GM23338 (cell line): ENCODE results near the gene SBF2. TPM values are rescaled to one million over a fixed set of nuclear protein-coding genes. Genes with fewer than 3 reads are reported as not detected.

ENCODE experiments used
- ATAC-seq: fragments of 200-7000 bp; cut with Tn5 transposase; 3 replicates; pipeline ENCODE4 v1.9.1; 2020
- DNase-seq: peaks from one replicate; pipeline ENCODE4 v3.0.0-alpha.2; 2015; ENCODE audit warnings: low spot score
- H2AFZ ChIP-seq: fragments of 200-600 bp; sonication (generic); 2 replicates; pipeline ENCODE4 v1.8.0; 2016; ENCODE audit warnings: antibody characterized with exemption, mild to moderate bottlenecking, moderate library complexity
- H3F3A ChIP-seq: fragments of 200-600 bp; sonication (generic); replicated peaks from 2 replicates; pipeline ENCODE4 v1.8.0; 2017; ENCODE audit warnings: antibody characterized with exemption, mixed run types, low read depth
- H3K27ac ChIP-seq: fragments of 200-600 bp; sonication (generic); 2 replicates; pipeline ENCODE4 v1.6.1; 2016; ENCODE audit warnings: low read depth
- H3K27me3 ChIP-seq: fragments of 200-600 bp; sonication (generic); 2 replicates; pipeline ENCODE4 v1.8.0; 2016; ENCODE audit warnings: mild to moderate bottlenecking, mixed run types, moderate library complexity; ENCODE audit not compliant: insufficient read depth
- H3K36me3 ChIP-seq: fragments of 200-600 bp; sonication (generic); 2 replicates; pipeline ENCODE4 v1.8.0; 2016; ENCODE audit warnings: mild to moderate bottlenecking; ENCODE audit not compliant: insufficient read depth
- H3K4me1 ChIP-seq: fragments of 200-600 bp; sonication (generic); 2 replicates; pipeline ENCODE4 v1.8.0; 2016; ENCODE audit warnings: mild to moderate bottlenecking, moderate library complexity; ENCODE audit not compliant: insufficient read depth
- H3K4me2 ChIP-seq: fragments of 200-600 bp; sonication (generic); 2 replicates; pipeline ENCODE4 v1.7.1; 2017; ENCODE audit warnings: mixed run types
- H3K4me3 ChIP-seq: fragments of 200-600 bp; sonication (generic); 2 replicates; pipeline ENCODE4 v1.6.1; 2016; ENCODE audit warnings: mixed run types
- H3K79me2 ChIP-seq: fragments of 200-600 bp; sonication (generic); replicated peaks from 2 replicates; pipeline ENCODE4 v1.8.0; 2017; ENCODE audit warnings: mild to moderate bottlenecking; ENCODE audit not compliant: insufficient read depth
- H3K9me2 ChIP-seq: fragments of 200-600 bp; sonication (generic); 2 replicates; pipeline ENCODE4 v1.8.0; 2017; ENCODE audit not compliant: insufficient read depth
- H4K20me1 ChIP-seq: fragments of 200-600 bp; sonication (generic); replicated peaks from 2 replicates; pipeline ENCODE4 v1.8.0; 2017; ENCODE audit warnings: mild to moderate bottlenecking; ENCODE audit not compliant: insufficient read depth
- H3K27ac Mint-ChIP-seq: 2 replicates; pipeline ENCODE4 v1.8.0; 2020; ENCODE audit warnings: inconsistent platforms, mild to moderate bottlenecking, moderate library complexity, mixed read lengths
- H3K27me3 Mint-ChIP-seq: 3 replicates; pipeline ENCODE4 v1.8.0; 2022; ENCODE audit warnings: low read depth, mild to moderate bottlenecking, moderate library complexity, mixed read lengths, inconsistent platforms; ENCODE audit not compliant: insufficient read depth, poor library complexity
- H3K36me3 Mint-ChIP-seq: 3 replicates; pipeline ENCODE4 v1.8.0; 2021; ENCODE audit warnings: low read depth, mild to moderate bottlenecking, inconsistent platforms, moderate library complexity, mixed read lengths
- H3K4me1 Mint-ChIP-seq: 3 replicates; pipeline ENCODE4 v1.8.0; 2020; ENCODE audit warnings: mild to moderate bottlenecking, inconsistent platforms, mixed read lengths
- H3K4me3 Mint-ChIP-seq: 3 replicates; pipeline ENCODE4 v1.8.0; 2021; ENCODE audit warnings: moderate library complexity, mild to moderate bottlenecking, inconsistent platforms, mixed read lengths
- H3K9me3 Mint-ChIP-seq: 3 replicates; pipeline ENCODE4 v1.8.0; 2020; ENCODE audit warnings: moderate library complexity, mild to moderate bottlenecking, inconsistent platforms, mixed read lengths
- CREB1 ChIP-seq: fragments of 250-450 bp; sonication (Bioruptor Pico); IDR thresholded peaks from 2 replicates; pipeline ENCODE4 v1.5.0; 2020; ENCODE audit warnings: low read depth, mild to moderate bottlenecking, moderate library complexity
- EZH2 ChIP-seq: fragments of 200-600 bp; sonication (generic); IDR thresholded peaks from one replicate; pipeline ENCODE4 v1.8.0; 2017; ENCODE audit warnings: antibody characterized with exemption, mild to moderate bottlenecking, low read depth; ENCODE audit not compliant: unreplicated experiment
- EZH2phosphoT487 ChIP-seq: fragments of 200-600 bp; sonication (generic); IDR thresholded peaks from one replicate; pipeline ENCODE4 v1.8.1; 2018; ENCODE audit warnings: antibody characterized with exemption; ENCODE audit not compliant: unreplicated experiment
- JUNB ChIP-seq: IDR thresholded peaks from one replicate; pipeline ENCODE4 v1.6.1; 2016; ENCODE audit warnings: antibody characterized with exemption; ENCODE audit not compliant: unreplicated experiment
- NANOG ChIP-seq: IDR thresholded peaks from 2 replicates; pipeline ENCODE4 v1.6.1; 2016; ENCODE audit warnings: antibody characterized with exemption, borderline replicate concordance
- POLR2AphosphoS5 ChIP-seq: IDR thresholded peaks from 2 replicates; pipeline ENCODE4 v1.6.1; 2016; ENCODE audit warnings: antibody characterized with exemption, low read depth
- STAT1 ChIP-seq: IDR thresholded peaks from one replicate; pipeline ENCODE4 v1.6.1; 2016; ENCODE audit warnings: antibody characterized with exemption; ENCODE audit not compliant: unreplicated experiment
- ZNF114 ChIP-seq: fragments of 250-450 bp; sonication (Bioruptor Pico); IDR thresholded peaks from 2 replicates; pipeline ENCODE4 v1.5.0; 2020; ENCODE audit warnings: mild to moderate bottlenecking, moderate library complexity
- ZNF331 ChIP-seq: fragments of 250-450 bp; sonication (Bioruptor Pico); IDR thresholded peaks from 2 replicates; pipeline ENCODE4 v1.5.0; 2020; ENCODE audit warnings: low read depth, mild to moderate bottlenecking, moderate library complexity
- polyA plus RNA-seq: library from polyadenylated mRNA; unstranded; fragments of >200 nt; fragmentation: Nextera tagmentation; extraction: Ambion mirVana; gene quantifications from 2 replicates; pipeline ENCODE4 v1.2.1, GENCODE V29; 2016
- total RNA-seq: library from RNA; depleted of rRNA; stranded (reverse); fragments of >200 nt; shearing (Covaris generic); gene quantifications from 2 replicates; pipeline ENCODE4 v1.2.3, GENCODE V29; 2014
- TF ChIP-seq, protein P1 (sequence below), 2 experiments: fragments of 200-600 bp in 1 of 2; sonication (generic) in 1 of 2; conservative IDR thresholded peaks; 2 replicates each; pipeline versions ENCODE4 v1.5.1 to v1.6.1; 2016 to 2017; ENCODE audit warnings: antibody characterized with exemption in 2 of 2, low read depth in 2 of 2, mild to moderate bottlenecking in 2 of 2, moderate library complexity in 1 of 2
- TF ChIP-seq, protein P2 (sequence below): IDR thresholded peaks from one replicate; pipeline ENCODE4 v1.6.1; 2018; ENCODE audit warnings: antibody characterized with exemption; ENCODE audit not compliant: unreplicated experiment
- TF ChIP-seq, protein P3 (sequence below): fragments of 250-450 bp; sonication (Bioruptor Pico); IDR thresholded peaks from 2 replicates; pipeline ENCODE4 v1.5.0; 2020; ENCODE audit warnings: mild to moderate bottlenecking, moderate library complexity
- TF ChIP-seq, protein P4 (sequence below): IDR thresholded peaks from 2 replicates; pipeline ENCODE4 v1.6.1; 2016; ENCODE audit warnings: antibody characterized with exemption

Gene SBF2
- total and polyA plus RNA-seq, 2 experiments from 2014 or later, result 25.6 to 53.5 TPM

DNA sequence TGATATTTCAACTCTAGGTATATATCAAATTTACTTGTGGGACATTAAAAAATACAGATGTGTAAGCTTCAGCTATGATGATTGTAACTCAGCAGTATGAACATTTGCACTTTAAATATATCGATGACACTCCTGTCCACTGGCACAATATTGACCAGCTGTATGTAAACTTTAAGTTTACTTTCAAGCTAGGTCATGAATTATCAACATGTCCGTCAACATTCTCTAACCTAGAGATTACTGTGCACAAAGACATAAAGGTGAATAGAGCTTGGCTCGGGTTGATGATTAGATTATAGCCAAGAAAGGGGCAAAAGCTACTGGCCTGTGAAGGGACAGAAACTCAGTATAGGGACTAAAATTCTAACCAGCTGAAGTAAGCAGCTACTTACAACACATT, 343.6 kb downstream of the SBF2 start:
- H3K27me3 Mint-ChIP-seq, result no peaks in the 10 kb centered on the region

More for the DNA sequence above, 343.6 kb downstream of the SBF2 start:
- DNase-seq (no peak), ATAC-seq (no peak)
- Mint-ChIP-seq H3K4me1 (peaks cover 6% of the 10 kb centered on the region), H3K27ac (no peak overlapping the region), H3K4me3 (no peak overlapping the region), H3K9me3 (peaks cover 6% of the 10 kb centered on the region; the same call in 2 of the 3 replicates), H3K36me3 (peaks cover 14% of the 10 kb centered on the region; the same call in 2 of the 3 replicates)
- Histone ChIP-seq H3K36me3 (no peaks in the 10 kb centered on the region), H3K79me2 (no peaks in the 10 kb centered on the region), H3K4me2 (no peak overlapping the region), H3K9me2 (no peaks in the 10 kb centered on the region), H3K27me3 (no peaks in the 10 kb centered on the region), H3F3A (no peaks in the 10 kb centered on the region), H3K27ac (no peak overlapping the region), H3K4me3 (no peak overlapping the region), H2AFZ (no peak overlapping the region), H3K4me1 (no peaks in the 10 kb centered on the region), H4K20me1 (no peaks in the 10 kb centered on the region)
- TF ChIP-seq, protein P1, sequence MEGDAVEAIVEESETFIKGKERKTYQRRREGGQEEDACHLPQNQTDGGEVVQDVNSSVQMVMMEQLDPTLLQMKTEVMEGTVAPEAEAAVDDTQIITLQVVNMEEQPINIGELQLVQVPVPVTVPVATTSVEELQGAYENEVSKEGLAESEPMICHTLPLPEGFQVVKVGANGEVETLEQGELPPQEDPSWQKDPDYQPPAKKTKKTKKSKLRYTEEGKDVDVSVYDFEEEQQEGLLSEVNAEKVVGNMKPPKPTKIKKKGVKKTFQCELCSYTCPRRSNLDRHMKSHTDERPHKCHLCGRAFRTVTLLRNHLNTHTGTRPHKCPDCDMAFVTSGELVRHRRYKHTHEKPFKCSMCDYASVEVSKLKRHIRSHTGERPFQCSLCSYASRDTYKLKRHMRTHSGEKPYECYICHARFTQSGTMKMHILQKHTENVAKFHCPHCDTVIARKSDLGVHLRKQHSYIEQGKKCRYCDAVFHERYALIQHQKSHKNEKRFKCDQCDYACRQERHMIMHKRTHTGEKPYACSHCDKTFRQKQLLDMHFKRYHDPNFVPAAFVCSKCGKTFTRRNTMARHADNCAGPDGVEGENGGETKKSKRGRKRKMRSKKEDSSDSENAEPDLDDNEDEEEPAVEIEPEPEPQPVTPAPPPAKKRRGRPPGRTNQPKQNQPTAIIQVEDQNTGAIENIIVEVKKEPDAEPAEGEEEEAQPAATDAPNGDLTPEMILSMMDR (conservative IDR thresholded peaks at IDR 0.05; ENCODE audit: low read depth in 2 of 2), result no peak
- TF ChIP-seq, protein P2, sequence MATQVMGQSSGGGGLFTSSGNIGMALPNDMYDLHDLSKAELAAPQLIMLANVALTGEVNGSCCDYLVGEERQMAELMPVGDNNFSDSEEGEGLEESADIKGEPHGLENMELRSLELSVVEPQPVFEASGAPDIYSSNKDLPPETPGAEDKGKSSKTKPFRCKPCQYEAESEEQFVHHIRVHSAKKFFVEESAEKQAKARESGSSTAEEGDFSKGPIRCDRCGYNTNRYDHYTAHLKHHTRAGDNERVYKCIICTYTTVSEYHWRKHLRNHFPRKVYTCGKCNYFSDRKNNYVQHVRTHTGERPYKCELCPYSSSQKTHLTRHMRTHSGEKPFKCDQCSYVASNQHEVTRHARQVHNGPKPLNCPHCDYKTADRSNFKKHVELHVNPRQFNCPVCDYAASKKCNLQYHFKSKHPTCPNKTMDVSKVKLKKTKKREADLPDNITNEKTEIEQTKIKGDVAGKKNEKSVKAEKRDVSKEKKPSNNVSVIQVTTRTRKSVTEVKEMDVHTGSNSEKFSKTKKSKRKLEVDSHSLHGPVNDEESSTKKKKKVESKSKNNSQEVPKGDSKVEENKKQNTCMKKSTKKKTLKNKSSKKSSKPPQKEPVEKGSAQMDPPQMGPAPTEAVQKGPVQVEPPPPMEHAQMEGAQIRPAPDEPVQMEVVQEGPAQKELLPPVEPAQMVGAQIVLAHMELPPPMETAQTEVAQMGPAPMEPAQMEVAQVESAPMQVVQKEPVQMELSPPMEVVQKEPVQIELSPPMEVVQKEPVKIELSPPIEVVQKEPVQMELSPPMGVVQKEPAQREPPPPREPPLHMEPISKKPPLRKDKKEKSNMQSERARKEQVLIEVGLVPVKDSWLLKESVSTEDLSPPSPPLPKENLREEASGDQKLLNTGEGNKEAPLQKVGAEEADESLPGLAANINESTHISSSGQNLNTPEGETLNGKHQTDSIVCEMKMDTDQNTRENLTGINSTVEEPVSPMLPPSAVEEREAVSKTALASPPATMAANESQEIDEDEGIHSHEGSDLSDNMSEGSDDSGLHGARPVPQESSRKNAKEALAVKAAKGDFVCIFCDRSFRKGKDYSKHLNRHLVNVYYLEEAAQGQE, result no peak
- TF ChIP-seq CREB1 (CRISPR knock-in tag) (no peak), STAT1 (no peak), EZH2 (no peak), EZH2phosphoT487 (no peak), ZNF114 (CRISPR knock-in tag) (no peak), NANOG (no peak), ZNF331 (CRISPR knock-in tag) (no peak), JUNB (no peak), POLR2AphosphoS5 (no peak)
- TF ChIP-seq, protein P3, sequence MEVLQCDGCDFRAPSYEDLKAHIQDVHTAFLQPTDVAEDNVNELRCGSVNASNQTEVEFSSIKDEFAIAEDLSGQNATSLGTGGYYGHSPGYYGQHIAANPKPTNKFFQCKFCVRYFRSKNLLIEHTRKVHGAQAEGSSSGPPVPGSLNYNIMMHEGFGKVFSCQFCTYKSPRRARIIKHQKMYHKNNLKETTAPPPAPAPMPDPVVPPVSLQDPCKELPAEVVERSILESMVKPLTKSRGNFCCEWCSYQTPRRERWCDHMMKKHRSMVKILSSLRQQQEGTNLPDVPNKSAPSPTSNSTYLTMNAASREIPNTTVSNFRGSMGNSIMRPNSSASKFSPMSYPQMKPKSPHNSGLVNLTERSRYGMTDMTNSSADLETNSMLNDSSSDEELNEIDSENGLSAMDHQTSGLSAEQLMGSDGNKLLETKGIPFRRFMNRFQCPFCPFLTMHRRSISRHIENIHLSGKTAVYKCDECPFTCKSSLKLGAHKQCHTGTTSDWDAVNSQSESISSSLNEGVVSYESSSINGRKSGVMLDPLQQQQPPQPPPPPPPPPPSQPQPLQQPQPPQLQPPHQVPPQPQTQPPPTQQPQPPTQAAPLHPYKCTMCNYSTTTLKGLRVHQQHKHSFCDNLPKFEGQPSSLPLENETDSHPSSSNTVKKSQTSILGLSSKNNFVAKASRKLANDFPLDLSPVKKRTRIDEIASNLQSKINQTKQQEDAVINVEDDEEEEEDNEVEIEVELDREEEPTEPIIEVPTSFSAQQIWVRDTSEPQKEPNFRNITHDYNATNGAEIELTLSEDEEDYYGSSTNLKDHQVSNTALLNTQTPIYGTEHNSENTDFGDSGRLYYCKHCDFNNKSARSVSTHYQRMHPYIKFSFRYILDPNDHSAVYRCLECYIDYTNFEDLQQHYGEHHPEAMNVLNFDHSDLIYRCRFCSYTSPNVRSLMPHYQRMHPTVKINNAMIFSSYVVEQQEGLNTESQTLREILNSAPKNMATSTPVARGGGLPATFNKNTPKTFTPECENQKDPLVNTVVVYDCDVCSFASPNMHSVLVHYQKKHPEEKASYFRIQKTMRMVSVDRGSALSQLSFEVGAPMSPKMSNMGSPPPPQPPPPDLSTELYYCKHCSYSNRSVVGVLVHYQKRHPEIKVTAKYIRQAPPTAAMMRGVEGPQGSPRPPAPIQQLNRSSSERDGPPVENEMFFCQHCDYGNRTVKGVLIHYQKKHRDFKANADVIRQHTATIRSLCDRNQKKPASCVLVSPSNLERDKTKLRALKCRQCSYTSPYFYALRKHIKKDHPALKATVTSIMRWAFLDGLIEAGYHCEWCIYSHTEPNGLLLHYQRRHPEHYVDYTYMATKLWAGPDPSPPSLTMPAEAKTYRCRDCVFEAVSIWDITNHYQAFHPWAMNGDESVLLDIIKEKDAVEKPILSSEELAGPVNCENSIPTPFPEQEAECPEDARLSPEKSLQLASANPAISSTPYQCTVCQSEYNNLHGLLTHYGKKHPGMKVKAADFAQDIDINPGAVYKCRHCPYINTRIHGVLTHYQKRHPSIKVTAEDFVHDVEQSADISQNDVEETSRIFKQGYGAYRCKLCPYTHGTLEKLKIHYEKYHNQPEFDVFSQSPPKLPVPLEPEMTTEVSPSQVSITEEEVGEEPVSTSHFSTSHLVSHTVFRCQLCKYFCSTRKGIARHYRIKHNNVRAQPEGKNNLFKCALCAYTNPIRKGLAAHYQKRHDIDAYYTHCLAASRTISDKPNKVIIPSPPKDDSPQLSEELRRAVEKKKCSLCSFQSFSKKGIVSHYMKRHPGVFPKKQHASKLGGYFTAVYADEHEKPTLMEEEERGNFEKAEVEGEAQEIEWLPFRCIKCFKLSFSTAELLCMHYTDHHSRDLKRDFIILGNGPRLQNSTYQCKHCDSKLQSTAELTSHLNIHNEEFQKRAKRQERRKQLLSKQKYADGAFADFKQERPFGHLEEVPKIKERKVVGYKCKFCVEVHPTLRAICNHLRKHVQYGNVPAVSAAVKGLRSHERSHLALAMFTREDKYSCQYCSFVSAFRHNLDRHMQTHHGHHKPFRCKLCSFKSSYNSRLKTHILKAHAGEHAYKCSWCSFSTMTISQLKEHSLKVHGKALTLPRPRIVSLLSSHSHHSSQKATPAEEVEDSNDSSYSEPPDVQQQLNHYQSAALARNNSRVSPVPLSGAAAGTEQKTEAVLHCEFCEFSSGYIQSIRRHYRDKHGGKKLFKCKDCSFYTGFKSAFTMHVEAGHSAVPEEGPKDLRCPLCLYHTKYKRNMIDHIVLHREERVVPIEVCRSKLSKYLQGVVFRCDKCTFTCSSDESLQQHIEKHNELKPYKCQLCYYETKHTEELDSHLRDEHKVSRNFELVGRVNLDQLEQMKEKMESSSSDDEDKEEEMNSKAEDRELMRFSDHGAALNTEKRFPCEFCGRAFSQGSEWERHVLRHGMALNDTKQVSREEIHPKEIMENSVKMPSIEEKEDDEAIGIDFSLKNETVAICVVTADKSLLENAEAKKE (CRISPR knock-in tag), result no peak
- TF ChIP-seq, protein P4, sequence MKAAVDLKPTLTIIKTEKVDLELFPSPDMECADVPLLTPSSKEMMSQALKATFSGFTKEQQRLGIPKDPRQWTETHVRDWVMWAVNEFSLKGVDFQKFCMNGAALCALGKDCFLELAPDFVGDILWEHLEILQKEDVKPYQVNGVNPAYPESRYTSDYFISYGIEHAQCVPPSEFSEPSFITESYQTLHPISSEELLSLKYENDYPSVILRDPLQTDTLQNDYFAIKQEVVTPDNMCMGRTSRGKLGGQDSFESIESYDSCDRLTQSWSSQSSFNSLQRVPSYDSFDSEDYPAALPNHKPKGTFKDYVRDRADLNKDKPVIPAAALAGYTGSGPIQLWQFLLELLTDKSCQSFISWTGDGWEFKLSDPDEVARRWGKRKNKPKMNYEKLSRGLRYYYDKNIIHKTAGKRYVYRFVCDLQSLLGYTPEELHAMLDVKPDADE, result no peak
